ENCODE results near the gene MRPL39.

The MRPL39 gene

DNA sequence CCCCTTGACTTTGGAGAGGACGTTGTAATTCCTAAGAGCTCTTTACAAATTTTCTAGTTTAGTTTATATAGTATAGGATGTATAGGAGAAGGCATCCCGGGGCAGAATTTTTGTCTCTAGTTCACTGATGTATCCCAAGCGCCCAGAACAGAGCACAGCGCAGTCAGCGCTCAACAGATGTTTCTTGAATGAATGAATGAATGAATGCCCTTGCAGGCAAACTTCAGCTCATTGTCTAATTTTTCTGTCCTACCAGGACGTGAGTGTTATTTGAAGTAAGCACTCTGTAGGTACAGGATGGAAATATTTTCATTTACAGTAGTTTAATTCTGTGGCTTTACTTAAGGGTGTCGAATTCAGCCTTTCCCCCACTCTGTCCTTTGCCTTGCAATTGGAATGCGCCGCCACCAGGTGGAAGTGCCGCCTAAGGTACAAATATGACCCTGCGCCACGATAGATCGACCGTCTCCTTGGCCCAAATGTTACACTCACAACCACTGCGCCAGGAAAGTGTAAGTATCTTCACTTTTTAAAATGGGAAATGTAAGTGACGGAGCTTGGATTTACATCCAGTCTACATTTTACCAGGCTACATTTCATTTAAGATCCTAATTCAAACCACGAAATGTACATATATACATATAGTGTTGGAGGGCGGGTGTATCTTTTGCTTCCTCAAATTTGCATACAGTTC, 910 bp upstream of the MRPL39 start:
- peak; percentile 57 for DNase-seq

DNA sequence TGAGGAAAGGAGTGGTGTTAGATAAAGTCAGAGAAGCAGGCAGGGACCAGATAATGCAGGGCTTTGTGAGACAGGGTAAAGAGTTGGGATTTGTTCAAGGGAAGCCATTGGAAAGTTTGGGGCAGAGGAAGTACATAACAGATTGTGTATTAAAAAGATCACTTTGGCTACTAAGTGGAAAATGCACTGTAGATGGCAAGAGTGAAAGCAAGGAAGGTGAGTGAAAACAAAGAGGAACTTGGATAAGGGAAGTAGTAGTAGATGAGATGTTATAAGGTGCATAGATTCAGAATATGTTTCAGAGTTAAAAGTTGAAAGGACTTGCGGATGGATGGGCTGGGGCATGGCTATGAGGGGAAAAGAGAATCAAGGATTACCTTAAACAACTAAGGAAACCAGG, 17.4 kb downstream of the MRPL39 start:
- DNase-seq: no peak

DNA sequence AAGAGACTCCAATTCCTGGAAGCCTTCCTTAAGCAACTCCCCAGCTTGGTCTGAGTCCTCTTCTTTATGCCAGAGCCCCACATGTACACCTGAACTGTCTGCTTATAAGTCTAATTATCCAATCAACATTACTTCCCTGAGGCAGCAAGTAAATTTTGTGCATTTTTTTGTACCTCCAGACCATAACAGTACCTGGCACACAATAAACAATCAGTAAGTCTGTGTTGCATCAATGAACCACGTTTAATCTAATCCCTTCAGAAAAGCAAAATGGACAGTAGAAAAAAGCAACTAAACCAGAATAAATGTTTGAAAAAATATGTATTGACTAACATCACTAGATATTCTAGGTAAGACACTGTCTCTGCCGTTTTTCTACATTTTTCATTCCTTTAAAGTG, 20.5 kb downstream of the MRPL39 start:
- DNase-seq: no peak

DNA sequence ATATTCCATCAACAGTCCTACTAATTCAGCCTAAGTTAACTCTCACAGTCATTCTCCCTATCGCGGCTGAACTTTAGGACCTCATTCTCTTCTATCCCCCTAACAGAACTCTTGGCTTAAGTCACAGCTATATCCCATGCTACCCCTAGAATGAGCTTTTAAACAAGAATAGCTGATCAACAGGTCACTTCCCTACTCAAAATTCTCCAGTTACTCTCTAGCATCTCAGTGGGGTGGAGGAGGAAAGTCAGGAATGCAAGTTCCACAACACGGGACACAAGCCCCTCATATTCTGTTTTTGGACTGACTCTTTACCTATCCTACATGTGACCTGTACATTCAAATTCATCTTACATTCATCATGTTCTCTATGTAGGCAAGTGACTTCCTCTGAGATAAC, 21.0 kb downstream of the MRPL39 start:
- no peak for DNase-seq

DNA sequence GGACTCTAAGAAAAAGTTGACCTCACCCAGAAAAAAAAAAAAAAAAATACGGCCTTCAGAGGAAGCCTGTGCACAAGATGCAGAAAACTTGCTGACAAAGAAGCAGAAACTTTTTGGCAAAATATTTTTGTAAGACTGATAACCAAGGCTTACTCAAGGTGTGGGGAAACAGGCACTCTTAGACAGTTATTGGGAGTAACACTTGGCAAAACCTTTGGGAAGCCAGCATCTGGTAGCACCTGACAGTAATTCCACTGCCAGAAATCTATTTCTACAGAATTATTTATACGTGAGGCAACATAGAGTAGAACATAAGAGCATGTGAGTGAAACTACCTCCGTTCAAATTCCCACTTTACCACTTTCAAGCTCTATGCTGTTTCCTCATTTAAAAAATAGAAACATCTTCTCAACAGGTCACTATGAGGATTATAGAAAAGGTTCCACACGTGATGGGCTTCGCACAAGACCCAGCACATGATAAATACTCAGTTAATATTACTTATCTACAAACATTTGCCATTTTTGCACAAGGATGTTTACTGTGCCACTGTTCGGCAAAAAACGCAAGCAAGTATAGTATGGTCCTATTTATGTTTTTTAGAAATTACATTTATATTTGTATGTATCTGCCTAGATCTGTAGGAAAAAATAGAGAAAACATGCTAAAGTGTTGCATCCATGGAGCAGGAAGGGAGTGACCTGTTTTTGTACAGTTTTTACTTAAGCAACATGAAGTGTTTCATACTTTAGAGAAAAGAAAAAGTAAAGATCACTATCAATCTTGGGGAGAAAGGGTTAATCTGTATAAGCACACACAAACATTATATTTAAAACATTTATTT, 22.2 kb downstream of the MRPL39 start:
- DNase-seq: no peak

DNA sequence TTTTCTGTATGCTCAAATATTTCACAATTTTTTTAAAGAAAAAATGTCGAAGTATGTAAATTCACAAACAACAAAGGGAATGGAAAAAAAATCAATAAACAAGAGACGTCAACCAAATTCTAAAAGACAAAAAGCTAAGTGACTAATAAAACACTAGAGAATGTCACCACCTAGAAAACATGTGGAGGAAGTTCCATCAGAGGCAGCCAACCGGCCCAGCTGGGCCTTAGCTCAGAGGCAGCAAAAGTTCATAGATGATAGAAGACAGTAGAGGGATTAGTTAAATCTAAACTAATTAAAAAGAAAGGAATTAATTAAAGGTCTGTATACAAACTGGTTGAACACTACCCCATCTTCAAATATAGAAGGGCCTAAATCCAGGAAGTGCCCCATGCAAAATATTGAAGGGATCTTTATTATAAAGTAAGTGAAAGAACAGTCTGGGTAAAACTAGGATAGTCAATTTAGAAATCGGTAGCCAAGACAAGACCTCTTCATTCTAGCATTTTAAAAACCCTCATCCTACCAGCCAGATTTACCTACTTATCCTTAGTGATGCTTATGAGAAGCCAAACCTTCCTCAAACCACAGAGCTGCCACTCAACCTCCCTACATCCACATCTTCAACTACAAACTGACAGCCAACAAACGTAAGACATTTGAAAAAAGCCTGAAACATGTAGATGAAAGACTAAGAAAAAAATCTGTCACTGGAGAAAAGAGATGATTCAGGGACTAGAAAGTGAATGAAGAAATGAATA, 23.7 kb downstream of the MRPL39 start:
- DNase-seq: no peak

DNA sequence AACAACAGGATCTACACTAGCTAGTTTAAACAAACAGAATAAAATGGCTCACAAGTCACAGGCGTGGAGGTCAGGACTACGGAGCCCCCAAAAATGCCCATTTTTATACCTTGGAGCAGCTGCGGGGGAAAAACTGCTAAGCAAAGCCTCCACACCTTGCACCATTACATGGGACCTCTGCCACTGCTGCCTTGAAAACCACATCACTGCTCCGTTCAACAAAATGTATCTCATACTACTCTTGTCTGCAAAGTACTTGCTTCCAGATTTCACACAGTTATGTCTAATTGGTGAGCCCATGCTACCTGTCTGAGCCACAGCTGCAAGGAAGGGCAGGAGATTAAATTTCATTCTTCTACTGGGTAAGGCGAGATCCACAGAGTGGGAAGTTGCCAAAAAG, 24.4 kb downstream of the MRPL39 start:
- DNase-seq: no peak

DNA sequence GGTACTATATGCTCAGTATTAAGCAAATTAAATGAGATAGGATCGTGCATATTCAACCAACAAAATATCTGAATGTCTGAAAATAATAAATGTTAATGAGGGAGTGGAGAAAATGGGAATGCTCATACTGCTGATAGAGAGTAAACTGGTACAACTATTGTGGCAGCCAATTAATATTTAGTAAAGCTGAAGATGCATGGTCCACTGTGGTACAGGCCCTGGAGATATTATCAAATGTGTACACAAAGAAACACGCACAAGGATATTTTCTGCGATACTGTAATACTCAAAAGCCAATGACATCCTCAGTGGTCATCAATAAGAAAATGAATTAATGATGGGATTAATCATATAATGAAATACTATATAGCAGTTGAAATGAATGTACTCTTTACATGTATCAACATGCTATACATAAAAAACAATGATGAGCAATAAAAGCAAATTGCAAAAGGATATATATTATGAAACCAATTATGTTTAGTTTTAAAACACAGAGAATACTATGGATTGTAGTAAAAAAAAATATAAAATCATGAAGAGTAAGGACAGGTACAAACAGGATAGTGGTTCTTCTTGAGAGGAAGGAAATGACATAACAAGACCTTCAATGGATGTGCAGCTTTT, 25.0 kb downstream of the MRPL39 start:
- no peak for DNase-seq

DNA sequence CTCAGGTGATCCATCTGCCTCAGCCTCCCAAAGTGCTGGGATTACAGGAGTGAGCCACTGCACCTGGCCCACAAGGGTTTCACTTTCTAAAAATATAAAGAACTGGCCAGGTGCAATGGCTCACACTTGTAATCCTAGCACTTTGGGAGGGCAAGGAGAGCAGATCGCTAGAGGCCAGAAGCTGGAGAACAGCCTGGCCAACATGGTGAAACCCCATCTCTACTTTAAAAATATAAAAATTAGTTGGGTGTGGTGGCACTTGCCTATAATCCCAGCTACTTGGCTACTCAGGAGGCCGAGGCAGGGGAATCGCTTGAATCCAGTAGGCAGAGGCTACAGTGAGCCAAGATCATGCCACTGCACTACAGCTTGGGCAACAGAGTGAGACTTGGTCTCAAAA, 25.7 kb downstream of the MRPL39 start:
- no peak for DNase-seq

DNA sequence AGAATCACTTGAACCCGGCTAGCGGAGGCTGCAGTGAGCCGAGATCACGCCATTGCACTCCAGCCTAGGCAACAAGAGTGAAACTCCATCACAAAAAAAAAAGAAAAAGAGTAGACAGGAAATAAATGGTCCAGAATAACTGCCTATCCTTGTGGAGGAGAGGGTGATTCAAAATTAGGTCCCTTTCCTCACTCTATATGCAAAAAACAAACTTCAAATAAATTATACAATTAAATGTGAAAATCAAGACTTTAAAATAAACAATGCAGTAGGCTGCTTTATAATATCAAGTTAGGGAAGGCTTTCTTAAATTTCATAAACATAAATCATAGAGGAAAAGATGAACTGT, 26.4 kb downstream of the MRPL39 start:
- DNase-seq: no peak

DNA sequence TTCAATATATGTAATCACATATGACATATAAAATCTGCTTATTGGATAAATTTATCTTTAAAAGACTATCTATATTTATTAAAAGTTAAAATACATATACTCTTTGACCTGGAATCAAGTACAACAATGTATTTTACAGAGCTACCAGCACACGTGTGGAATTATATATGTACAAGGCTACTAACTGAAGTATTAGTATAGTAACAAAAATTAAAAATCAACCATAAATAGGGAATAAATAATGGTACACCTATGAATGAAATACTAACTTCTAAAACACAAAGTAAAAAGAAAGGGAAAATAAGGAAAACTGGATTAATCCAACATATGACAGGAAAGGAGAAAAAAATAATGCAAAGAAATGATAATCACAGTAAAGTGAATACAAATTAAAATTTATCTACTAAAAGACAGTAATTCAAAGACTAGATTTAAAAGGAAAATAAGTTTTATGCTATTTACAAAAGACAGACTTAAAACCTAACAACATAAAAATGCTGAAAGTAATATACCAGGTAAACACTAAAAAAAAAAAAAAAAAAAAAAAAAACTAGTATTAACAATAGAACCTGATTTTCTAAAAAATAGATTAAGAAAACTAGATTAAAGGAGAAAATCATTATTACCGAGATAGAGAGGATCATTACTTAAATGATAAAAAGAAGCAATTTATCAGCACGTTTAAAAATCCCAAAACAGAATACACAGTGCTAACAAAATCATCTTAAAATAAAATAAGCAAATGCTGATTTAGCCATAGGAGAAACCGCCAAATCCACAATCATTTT, 27.9 kb downstream of the MRPL39 start:
- DNase-seq: no peak

DNA sequence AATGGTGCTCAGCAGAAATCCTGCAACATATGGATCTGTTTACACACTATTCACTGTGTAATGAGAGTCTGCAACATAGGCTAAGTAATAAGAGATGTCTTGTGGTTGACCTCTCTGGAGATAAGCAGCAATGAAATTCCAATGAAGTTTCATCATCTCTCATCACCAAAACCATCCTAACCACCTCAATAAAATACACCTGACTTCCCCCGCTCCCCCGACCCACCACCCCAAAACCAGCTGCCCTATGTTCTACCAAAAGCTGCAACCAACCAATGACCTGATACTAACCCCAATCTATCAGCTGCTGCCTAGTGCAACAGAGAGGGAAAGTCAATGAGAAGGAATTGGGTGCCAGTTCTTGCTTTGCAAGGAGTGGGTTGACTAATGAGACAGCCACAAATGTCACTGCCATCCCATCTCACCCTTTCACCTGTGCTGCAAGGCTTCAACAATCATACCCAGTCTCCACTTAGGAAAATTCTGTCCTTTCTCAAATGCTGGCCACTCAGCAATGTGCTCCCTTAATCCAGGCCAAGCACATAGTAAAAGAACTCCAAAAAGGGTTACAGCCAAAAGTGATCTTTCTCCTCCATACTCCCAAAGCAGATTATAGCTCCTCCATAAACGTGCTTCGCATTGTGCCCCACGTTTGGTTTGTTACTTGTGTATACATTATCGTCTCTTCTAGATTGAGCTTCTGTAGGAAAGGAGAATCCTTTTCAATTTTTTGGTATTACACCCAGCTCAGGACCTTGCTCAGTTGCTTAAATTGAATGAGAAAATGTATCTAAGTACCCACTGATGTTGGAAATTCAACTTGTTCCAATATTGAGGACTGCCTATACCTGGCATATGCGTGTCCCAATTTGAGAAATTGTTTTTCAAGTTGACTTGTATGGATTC, 29.0 kb downstream of the MRPL39 start:
- no peak for DNase-seq

DNA sequence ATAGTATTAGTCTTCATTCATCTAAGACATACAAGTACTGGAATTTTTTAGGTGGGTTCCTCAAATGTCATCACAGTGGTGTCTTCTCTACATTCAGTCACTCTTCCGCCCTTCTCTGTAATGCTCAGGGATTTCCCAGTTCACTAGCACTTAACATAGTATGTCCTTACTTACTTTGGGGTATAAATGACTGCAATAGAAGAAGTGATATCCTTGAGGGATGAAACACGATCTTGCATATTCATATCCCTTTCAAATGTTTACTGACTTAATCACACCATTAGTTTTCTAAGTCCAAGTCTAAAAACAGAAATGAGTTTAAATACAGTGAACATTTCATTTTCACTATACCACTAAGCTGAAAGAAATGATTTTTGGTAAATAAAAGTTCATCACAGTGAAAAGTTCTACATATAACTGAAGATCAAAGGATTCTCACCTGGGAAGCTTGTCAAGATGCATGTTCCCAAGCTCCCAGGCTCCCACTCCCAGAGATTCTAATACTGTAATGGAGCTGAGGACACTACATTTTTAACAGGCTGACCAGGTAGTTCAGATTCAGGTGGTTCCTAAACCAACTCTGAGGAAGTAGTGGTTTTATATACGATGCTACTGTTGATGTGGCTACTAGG, 29.7 kb downstream of the MRPL39 start:
- no peak for DNase-seq

DNA sequence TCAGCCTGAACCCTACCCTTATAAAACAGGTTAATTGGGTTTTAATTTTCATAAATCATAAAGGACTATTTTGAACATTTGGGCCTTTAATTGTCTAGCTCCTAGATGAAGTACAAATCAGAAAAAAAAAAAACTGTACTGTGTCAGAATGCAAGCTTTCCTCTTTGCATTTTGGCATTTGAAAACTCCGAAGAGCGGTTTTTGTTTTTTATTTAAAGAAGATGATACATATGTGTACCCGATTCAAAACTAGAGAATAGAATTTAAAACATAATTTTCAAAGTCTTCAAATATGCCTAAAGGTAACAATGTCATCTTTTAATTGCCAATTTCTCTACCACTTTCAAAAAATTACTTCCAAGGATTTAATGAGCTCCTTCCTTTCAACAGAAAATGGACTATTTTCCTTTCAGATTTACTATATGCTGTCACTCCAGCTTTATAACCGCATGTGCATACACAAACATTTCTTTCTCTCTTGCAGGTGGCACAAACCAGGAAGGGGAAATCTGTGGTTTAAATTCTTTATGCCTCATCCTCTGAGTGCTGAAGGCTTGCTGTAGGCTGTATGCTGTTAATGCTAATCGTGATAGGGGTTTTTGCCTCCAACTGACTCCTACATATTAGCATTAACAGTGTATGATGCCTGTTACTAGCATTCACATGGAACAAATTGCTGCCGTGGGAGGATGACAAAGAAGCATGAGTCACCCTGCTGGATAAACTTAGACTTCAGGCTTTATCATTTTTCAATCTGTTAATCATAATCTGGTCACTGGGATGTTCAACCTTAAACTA, 33.7 kb downstream of the MRPL39 start:
- peak; percentile 69 for DNase-seq

DNA sequence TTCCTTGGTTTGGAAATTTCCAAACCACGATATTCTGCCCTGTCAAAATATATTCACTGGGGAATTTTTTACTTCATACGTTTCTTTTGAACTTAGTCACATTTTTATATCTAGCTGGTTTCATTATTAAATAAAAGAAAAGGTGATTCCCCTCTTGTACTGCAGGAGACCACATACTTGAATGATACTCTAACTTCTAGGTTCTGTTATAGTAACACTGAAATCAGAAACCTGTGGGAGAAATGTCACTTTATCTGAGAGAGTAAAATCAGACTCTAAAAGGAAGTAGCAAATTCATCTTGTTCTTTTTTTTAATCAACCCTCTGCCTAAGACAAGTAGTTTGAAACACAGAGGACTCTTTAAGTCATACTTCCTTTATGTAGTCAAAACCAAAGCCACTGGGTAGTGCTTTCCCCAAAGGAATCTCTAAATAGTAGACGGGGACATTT, 34.4 kb downstream of the MRPL39 start:
- DNase-seq: no peak

DNA sequence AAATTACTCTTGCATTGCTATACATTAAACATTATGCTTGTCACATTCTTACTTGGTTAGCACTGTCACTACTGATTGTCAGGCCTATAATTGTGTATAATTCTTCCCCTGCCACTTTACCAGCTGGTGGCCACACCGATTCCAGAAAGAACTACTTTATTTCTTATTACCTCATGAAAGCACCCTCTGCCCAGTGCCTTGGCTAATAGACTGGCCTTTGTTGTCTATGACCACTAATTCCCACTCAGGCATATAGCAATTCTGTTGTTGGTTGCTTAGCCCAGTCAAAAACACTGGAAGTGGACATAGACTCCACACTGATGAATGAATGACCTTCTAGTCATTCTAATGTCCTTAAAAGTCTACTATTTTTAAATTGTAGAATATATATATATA, 35.6 kb downstream of the MRPL39 start:
- DNase-seq: no peak

DNA sequence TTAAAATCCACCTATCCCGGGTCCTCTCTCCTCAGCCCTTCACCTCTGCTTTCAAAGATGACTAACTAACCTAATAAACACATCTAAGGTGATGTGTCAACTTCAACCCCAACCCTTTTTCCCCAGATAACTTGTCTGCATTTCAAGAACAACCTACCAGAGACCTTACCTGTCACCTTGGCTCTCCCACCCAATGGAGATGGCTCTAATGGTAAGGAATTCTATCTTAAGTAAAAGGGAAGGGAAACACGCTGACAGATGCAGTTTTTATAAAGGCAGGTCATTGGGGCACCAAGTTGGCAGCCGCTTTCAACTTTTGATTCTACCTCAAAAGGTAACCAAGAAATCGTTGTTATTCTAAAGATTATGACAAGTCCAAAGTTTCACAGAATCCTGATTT, 37.6 kb downstream of the MRPL39 start:
- no peak for DNase-seq

DNA sequence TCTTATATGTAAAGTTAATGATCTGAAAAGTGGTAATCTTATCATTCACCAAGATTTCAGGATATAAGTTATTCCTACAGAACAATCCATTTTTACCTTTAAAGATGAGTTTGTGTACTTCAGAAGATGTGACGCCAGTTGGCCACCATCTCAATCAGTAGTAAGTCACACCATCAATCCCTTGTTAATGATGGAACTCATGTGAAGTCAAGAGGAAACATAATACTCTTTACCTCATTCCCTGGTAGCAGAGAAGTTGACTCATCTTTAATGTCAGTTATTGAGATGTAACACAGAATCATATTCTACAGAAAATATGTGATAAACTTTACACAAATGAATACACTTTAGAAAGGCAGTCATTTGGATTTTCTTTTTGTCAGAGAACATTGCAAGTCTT, 38.2 kb downstream of the MRPL39 start:
- DNase-seq: no peak

DNA sequence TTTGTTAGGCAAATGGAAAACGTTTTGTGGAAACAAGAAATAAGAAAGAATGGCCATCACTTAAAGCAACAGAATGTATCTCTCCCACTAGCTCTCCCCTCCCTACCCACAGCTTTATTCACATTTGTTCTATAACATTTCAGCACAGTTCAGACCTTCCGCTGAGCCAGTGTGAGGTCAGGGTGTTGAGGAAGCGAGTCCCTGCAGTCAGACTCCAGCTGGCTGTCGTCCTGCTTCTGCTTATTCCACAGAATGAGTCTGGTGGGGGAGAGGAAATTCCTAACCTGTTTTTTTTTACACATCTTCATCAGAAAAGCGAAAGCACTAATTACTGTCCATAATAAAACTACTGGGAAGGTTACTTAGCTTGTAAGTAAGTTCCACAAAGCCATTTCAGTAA, 39.0 kb downstream of the MRPL39 start:
- DNase-seq: no peak

DNA sequence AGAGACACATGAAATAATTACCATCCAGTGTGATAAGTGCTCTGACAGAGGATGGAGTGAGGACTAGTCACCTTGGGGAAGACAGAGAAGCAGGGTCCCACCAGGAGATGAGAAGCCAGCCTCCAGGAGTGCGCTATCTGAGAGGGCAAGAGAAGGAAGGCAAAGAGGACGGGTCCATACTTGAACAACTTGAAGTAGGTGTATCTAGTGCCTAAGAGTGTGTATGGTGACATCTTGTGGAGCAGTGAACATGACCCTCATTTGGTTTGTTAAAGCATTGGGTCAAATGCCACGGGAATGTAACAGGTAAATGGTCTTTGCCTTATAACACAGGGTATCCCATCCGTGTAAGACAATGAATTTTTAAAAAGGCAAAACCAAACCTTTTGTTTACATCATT, 39.8 kb downstream of the MRPL39 start:
- no peak for DNase-seq

All from T1000 (cell line).